Mammary epithelial cell (primary cell): ENCODE measurements around the gene STIMATE.

Source experiments
- CTCF ChIP-seq, 2 donors: IDR thresholded peaks in 1 of 2; conservative IDR thresholded peaks in 1 of 2; 2 replicates each; pipeline ENCODE4 v1.5.1; 2011 to 2012; ENCODE audit warnings: inconsistent platforms in 2 of 2, low read length in 2 of 2, mild to moderate bottlenecking in 2 of 2, control low read depth in 1 of 2, low read depth in 1 of 2; ENCODE audit not compliant: insufficient read depth in 1 of 2; ENCODE audit errors: extremely low read depth in 1 of 2
- EZH2 ChIP-seq: IDR thresholded peaks from 2 replicates; pipeline ENCODE4 v1.6.1; 2012; ENCODE audit warnings: low read length, inconsistent platforms, borderline replicate concordance

DNA sequence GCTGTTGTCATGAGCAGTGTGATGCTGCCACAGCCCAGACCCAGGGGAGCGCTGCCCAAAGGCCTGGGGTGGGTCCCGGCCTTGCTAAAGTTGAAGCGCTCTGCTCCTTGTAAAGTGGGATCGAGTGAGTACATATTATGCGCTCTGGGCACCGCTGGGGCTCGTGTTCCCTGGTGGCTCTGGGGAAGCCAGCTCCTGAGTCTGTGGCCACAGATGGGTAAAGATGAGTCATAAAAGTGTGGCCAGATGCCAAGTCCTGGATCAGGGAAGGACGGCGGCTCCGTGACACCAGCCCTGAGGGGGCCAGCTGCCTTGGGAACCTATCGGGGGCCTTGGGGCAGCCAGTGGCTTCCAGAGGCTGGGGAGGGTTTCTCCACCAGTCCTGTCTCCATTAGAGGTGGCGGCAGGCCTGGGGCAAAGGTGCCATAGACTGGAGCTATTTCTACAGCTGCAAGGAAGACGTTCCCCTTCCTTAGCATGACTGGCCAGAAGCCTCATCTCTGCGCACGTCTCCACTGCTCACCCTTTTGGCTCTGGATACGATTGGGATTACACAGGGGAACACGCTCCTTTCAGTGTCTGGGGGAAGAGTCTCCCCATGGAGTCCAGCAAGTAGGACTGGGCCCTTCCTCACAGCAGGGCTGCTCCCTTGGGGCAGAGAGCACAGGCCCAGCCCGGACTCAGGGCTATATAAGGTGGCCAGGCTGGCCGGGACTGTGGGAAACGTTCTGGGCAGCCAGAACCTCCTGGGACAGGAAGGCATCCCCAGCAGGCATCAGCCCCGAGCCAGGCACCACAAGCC is 65.6 kb downstream of the STIMATE start:
- TF ChIP-seq CTCF (conservative IDR thresholded peaks at IDR 0.05 in 1 of 2, IDR thresholded peaks at IDR 0.05 in 1 of 2; ENCODE audit: extremely low read depth in 1 of 2, insufficient read depth in 1 of 2, low read depth in 1 of 2, low read length in 2 of 2): no peak
- TF ChIP-seq EZH2: no peak
